Heart left ventricle (tissue), 13 donors: Measurements from ENCODE around the gene CS.

Source experiments
- CTCF ChIP-seq, 12 donors: fragments of 200-600 bp; sonication (generic) in 4 of 12; IDR thresholded peaks; one replicate each; pipeline versions ENCODE4 v1.5.0 to v1.8.0; 2018 to 2022; ENCODE audit warnings: antibody characterized with exemption in 12 of 12, mild to moderate bottlenecking in 5 of 12
- POLR2A ChIP-seq, 2 donors: fragments of 450-650 bp; IDR thresholded peaks; one replicate each; pipeline ENCODE4 v1.6.1; 2017; ENCODE audit warnings: antibody characterized with exemption in 2 of 2, mild to moderate bottlenecking in 2 of 2, moderate library complexity in 2 of 2
- donor health status: ischemic (EF 13 %, LVEDD 7.1; RV severe dilation, severe dysfunction).
- donor health status: DM: no; HTN: yes; CAD: no.
- donor health status: DM: no; HTN: no; CAD: no.
- donor health status: ischemic (EF 25% LVEDD 6.9; RV normal size, moderate dysfunction).
- donor health status: ischemic (EF 25% LVEDD 5.7; RV mildly dilated, moderate dysfunction).
- donor health status: ischemic (EF 35%, LVEDD 5.7; RV mildly dilated, moderate dysfunction).
- donor health status: nonischemic (EF 11% LVEDD 7.7; RV severe dilation, severe dysfunction).
- donor health status: DM: yes; HTN: yes; CAD: no.
- donor health status: PGD.
- donor health status: ischemic (EF 29% LVEDD 5.4; RV normal size, mild dysfunction).
- donor health status: nonischemic (EF 23%, LVEDD 6.1; RV moderate dilation, normal function).

GRCh38 chr12:56229082-56229481 is 71.0 kb downstream of the CS start:
- no peak for TF ChIP-seq POLR2A (IDR thresholded peaks at IDR 0.05)
- no peak for TF ChIP-seq CTCF (IDR thresholded peaks at IDR 0.05)
